Brain pericyte (primary cell): ENCODE measurements around the gene ADAT1.

Source experiments
- DNase-seq: peaks from one replicate; pipeline ENCODE4 v3.0.0-alpha.2; 2012; ENCODE audit warnings: low read depth, low spot score

Gene ADAT1

DNA sequence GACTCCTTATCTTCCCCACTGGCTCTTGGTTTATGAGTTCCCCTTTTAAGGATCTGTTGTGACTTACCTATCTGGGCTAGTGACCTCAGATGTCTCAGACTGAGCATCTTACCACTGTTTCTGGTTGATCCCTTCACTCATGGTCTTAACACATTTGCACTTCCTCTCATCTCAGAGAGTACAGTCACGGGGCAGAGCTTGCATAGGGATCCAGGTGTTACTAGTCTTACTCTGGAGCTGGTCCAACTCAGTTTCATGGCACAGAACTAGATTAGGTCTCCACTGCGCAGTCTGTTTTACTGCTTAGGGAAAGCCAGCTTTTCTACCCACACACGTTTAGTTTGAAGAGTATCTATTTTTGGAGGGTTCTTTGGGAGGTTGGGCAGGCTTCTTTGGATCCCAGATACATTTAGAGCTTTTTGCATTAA, 46.7 kb downstream of the ADAT1 start:
- no peak for DNase-seq

GRCh38 chr16:75575958-75576357, 47.1 kb downstream of the ADAT1 start:
- DNase-seq: no peak

GRCh38 chr16:75573955-75574354, 49.1 kb downstream of the ADAT1 start:
- DNase-seq: no peak

DNA sequence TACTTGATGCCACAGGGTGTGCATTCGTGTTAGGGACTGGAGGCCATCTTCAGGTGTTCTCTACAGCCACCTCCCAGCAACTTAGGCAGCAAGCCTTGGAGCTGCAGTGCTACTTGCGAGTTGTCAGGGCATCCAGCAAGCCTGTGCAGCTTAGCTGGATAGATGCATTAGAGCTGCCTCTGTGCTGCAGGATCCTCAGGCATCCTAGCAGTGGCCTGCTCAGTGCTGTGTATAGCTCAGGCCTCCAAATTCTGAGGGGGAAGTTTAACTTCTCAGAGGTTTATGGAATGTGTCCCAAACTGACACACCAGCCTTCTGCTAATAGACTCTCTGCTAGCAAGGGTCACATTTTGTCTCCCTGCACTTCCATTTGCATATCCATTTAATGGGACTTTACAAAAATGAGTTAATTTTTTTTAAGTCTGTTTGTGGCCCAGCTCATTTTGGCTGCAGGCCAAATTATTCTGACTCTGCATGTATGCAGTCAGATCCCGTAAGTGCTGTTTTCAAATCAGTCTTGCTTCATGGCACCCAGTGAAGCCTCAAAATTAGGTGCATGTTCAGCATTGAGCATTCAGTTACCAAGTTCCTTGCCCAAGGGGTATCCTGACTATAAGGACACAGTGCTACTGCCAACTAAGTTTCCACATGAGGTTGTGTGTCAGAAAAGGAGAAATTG, 50.1 kb downstream of the ADAT1 start:
- no peak for DNase-seq

GRCh38 chr16:75570396-75571065, 52.5 kb downstream of the ADAT1 start:
- no peak for DNase-seq

DNA sequence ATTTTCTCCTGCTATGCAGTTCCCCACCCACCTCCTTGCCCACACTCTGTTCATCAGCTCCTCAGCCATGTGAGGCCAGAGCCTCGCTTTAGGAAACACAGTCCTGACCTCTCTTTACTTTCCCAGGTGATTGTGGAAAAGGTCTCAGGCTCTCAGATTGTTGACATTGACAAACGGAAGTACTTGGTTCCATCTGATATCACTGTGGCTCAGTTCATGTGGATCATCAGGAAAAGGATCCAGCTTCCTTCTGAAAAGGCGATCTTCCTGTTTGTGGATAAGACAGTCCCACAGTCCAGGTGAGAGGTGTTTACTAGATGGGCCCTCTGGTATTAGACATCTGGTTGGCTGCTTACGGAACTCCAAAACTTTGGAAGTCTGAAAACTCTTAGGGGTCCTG, 55.2 kb downstream of the ADAT1 start:
- no peak for DNase-seq

DNA sequence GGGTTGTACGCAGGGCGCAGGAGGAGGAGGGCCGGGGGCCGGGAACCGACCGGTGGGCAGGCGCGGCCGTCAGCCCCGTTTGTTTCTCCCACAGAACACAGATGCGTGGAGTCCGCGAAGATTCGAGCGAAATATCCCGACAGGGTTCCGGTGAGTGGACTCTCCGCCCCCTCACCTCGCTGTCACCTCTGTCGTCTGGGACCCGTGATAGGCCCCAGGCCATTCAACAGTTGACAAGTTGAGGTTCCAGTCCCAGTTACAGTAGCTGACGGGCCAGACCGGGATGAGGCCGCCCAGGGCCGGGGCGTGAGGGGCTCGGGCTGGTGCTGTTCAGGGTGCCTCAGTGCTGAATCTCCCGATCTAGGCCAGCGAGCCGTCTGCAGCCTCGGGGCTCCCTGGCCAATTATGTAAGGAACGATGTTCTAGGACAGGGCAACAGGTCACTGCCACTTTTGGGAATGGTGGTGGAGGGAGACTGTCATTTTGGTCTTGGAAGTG, 56.3 kb downstream of the ADAT1 start:
- no peak for DNase-seq

DNA sequence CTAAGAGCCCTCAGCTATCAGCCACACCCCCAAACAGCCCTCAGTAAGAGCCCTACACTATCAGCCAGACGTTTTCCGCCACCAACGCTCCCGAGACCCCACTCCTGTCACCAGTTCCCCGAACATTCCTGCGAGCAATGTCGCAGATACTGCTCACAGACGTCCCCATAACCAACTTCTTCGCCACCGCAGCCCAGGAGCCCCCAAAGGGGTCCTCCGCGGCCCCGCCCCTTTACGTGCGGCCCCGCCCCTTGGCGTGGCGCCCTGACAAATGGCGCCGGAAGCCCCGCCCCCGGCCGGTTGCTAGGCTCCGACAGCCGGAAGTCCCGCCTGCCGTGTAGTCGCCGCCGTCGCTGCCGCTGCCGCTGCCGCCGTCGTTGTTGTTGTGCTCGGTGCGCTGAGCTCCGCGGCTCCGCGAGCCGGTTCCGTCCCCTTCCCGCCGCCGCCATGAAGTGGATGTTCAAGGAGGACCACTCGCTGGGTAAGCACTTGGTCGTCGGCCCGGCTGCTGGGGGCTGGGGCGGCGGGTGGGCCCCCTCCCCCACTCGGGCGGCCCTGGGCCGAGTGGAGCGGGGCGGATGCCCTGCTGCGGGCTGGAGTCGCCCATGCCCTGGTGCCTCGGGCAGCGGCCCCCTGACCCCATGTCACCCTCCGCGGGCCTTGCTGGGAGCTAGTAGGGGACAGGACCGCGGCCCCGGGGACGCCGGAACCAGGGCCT, 56.9 kb downstream of the ADAT1 start, which contains the start of gene GABARAPL2:
Gene GABARAPL2 (plus strand): TSS at position 340 of the 718 bp plus-strand sequence. CDS start 108 bp downstream, at position 448.
- peak; percentile 29 for DNase-seq

DNA sequence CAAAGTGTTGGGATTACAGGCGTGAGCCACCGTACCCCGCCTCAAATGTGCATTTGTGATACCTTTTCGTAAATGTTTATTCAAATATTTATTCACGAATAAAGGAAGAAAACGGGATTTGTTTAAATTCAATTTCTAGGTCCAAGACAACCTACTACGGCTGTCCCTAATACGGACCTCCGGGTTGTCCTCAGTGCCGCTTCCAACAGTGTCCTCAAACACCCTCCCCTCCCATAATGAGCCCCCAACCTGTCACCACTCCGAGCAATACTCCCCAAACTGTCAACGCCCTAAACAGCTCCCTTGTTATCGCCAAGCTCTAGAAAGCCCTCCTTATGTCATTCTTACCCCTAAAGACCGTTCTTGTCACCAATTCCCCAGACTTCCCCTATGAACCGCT, 57.4 kb downstream of the ADAT1 start:
- DNase-seq: no peak

DNA sequence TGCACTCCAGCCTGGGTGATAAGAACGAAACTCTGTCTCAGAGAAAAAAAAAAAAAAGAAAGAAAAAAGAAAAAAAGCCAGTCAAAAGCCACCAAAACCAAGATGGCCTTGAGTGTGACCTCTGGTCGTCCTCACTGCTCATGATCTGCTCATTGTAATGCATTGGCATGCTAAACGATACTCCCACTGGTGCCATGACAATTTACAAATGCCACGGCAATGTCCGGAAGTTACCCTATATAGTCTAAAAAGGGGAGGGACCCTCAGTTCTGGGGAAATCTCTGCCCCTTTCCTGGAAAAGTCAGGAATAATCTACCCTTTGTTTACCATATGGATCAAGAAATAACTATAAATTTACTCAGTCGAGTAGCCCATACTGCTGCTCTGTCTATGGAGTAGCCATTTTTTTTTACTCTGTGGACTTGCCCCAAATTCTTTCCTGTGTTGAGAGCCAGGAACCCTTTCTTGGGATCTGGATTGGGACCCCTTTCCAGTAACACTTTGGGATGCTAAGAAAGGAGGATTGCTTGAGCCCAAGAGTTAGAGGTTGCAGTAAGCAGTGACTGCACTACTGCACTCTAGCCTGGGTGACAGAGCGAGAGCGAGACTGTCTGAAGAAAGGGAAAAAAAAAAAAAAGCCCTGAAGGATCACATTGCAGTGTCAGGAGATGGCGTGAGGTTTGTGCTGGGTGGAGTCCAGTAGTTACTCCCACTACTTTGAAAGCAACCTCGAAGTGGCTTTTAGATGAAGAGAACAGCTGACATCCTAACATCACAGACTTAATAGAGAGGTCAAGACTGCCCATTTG, 63.3 kb downstream of the ADAT1 start:
- no peak for DNase-seq

DNA sequence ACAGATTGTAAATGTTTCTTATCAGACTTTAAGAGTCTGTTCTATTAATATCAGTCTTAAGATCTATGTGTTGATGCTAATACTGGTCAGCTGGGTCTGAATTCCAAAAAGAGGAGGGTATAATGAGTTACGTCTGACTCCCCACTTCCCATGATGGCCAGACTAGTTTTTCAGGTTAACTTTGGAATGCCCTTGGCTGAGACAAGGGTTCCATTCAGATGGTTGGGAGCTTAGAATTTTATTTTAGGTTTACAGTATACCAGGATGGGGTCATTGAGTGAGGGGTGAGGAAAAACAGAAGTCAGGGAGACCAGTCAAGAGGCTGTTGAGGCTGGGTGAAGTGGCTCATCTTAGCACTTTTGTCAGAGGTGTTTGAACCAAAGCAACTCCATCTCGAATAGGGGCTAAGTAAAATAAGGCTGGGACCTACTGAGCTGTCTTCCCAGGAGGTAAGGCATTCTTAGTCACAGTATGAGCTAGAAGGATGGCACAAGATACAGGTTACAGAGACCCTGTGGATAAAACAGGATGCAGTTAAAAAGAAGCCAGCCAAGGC, 64.2 kb downstream of the ADAT1 start:
- DNase-seq: no peak

GRCh38 chr16:75556431-75556950, 66.6 kb downstream of the ADAT1 start:
- DNase-seq: no peak

DNA sequence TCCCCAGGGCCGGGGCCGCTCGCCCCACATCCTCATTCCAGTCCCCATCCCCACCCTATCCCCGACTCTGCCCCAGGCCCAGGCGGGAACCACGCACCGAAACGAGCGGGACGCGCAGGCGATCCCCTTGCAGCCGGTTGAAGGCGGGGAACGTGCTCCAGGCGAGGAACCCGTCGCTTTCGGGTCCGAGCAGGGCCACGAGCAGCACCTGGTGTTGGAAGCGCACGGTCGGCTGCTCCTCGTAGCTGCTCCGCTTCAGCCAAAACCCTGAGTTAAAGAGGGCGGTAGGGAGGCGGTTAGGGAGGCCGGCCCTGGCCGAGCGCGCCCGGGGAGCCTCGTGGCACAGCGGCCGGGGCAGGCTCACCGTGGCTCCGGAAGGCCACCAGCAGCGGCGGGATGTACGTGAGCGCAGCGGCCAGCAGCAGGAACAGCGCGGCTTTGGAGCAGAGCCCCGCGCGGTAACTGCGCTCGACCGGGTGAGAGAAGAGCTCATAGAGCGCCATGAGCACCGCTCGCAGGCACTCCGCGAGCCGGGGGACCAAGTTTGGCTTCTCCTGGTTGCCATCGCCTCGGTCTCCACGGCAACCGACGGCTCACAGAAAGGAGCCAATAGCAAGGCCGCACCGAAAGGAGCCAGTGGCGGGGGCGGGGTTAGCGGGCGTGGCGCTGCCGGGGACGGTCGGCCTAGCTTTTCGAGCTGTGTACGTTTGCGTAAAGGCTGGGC, 67.2 kb downstream of the ADAT1 start, which contains the start of gene TMEM231:
Gene TMEM231 (minus strand): TSS at position 546 of the 724 bp plus-strand sequence. CDS start 43 bp downstream, at position 503.
- peak; percentile 75 for DNase-seq

- peak; percentile 39 for DNase-seq
Observed at GRCh38 chr16:75555213-75555706, 67.8 kb downstream of the ADAT1 start.

DNA sequence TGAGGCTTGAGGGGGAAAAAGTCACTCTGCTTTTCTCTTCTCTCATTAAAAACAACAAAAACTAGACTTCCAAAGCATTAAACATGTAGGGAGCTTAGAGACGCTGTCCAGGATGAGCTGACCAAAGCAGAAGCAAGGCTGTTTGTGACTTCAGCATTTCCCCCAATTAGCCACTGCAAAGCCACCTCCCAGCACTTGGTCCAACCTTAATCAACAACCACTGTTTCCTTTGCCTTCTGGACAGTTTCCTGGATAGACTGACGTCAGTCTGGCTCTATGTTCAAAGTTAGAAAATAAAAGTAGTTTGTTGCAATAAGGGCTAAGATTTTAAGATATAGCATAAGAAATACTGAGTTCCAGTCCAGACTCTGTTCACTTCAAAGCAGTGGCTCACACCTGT, 70.1 kb downstream of the ADAT1 start:
- no peak for DNase-seq

- DNase-seq: no peak
Observed at GRCh38 chr16:75550211-75550662, 72.8 kb downstream of the ADAT1 start.
